ENCODE data around the gene ASRGL1.

- TF ChIP-seq CTCF (IDR thresholded peaks at IDR 0.05) = peak in 1 of 3 donors; percentile 65
- TF ChIP-seq POLR2A (IDR thresholded peaks at IDR 0.05) = no peak
These were observed 57.7 kb downstream of the ASRGL1 start for GRCh38 chr11:62394825-62395538.
